Cortex of kidney (tissue), 1 donor: Measurements from ENCODE around the gene DRG1.
"Not testable (repeated sequence)": the region's sequence is repeated elsewhere in the genome, so short reads cannot be mapped to it uniquely, and the experiment has no call there.

ENCODE experiments used
- DNase-seq: peaks from one replicate; lab custom pipeline; 2025; lab: John Stamatoyannopoulos, UW

DRG1 gene

GRCh38 chr22:31442768-31443489 lies 43.5 kb downstream of the DRG1 start:
- no peak for DNase-seq

- DNase-seq = no peak
Measured at GRCh38 chr22:31443516-31443915, 44.1 kb downstream of the DRG1 start.

DNA sequence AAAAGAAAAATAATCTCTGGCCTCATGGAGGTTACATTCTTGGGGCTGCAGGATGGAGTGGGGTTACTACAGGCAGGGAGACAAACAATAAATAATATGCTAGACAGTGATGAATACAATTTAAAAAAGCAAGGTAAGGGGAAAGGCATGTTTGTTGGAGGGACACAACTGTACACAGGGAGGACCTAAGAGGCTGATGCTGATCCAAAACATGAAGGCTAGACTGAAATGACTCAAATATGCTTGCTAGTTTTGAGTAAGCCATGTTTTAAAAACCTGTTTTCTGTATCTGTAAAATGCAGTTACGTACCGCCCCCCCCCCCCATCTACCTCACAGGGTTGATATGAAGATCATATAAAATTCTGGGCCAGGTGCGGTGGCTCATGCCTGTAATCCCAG lies 46.2 kb downstream of the DRG1 start:
- DNase-seq = no peak

GRCh38 chr22:31446208-31446607 lies 46.8 kb downstream of the DRG1 start:
- no peak for DNase-seq

GRCh38 chr22:31446767-31447166 lies 47.4 kb downstream of the DRG1 start:
- no peak for DNase-seq

DNA sequence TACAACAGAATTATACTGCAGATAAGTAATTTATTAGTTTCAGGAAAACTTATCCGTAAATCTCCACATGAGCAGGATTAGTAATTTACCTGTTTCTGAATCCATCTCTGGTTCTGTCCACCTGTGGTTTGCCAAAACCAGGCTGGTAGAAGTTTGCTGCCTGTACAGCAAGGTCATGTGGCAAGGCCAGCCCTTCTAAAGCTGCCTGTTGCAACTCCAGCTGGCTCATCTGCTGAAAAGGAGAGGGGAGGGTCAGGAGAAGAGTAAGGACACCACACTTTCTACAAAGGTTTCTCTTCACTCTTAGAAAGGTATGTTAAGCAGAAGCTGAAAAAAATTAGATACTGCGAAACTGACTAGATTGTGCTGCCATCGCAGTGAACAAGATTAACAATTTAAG lies 47.9 kb downstream of the DRG1 start:
- DNase-seq = no peak

DNA sequence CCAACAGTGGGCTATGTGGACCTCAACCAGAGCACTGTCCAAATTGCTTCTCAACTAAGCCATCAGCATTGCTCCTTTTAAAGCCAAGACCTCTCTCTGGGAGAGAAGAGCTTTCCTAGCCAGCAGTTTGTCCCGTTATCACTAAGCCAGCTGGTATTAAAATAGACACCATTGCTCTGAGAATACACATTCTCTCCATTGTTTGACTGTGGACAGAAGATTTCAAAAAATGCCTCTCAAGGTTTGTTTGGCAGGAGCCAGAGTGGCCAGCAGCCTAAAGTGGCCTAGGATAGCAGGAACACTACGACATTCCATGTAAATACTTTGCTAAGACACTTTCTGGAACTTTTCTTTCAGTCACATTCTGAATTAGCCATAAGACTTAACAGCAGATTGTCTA lies 49.0 kb downstream of the DRG1 start:
- no peak for DNase-seq

DNA sequence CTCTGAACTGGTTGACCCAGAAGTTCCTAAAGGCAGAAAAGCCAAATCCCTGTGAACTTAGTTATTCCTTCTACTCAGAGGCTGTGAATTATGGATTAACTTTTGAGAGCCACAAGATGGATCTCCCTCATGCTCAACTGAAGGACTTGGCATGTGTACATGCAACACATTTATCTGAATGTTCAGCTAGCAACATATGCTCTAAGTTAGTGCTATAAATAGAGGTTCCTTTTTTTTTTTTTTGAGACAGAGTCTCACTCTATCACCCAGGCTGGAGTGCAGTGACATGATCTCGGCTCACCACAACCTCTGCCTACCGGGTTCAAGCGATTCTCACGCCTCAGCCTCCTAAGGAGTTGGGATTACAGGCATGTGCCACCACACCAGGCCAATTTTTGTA lies 50.1 kb downstream of the DRG1 start:
- no peak for DNase-seq

DNA sequence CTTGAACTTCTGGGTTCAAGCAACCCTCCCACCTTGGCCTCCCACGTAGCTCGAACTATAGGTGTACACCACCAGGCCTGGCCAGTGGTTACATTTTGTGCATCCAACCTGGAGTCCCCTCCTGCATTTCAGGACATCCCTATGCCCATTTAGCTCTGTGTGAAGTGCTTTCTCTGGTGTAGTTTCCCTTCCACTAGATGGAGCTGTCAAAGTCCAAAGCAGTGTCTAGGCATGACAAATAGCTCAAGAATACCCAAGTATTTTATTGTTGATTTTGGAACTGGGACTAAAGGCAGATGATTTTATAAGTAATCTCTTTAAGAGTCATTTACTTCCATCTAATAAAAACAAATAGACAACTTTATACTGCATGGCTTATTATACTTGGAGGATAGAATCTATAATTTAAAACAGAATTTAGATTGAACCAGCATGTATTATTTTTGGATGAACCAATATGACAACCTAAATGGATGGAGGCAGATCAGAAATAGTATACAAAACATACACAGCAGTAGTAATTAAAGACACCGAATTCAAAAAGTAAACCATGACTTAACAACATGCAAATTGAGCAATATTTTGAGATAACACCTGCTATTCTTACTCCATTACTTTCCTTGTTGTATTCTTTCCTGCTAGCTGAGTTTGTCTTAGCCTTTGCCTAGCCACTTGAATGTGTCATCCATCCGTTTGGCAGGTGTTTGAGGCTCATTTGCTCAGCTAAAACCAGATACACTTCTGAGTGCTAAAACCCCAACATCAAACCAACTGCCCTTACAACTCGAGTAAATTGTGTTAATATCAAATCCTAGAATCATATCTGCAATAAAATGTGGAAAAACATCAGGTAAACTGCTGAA lies 52.5 kb downstream of the DRG1 start:
- no peak for DNase-seq

DNA sequence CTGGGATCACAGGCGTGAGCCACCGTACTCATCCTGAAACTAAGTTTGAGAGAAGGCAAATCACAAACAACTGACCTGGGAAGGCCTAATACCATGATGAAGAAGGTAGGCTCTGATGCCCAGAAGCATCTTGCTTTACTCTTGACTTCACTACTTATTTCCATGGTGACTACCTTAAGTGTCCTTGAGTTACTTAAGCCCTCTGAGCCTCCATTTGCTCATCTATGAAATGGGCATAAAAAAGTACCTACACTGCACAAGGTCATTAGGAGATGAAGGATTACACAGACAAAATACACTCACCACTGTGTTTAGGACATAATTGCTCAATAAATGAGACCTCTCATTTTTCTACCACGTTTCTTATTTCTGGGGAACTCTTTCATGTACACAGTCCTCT lies 62.3 kb downstream of the DRG1 start:
- DNase-seq = no peak

DNA sequence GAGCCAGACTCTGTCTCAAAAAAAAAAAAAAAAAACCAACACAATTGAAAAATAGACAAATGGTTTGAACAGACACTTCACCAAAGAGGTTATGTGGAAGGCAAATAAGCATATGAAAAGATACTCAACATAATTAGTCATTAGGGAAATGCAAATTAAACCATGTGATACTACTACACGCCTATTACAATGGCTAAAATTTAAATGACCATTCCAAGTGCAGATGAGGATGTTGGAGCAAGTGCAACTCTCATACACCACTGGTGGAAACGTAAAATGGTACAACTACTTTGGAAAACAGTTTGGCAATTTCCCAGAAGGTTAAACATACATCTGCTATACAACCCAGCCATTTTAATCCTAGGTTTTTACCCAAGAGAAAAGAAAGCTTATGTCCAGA lies 65.9 kb downstream of the DRG1 start:
- no peak for DNase-seq

DNA sequence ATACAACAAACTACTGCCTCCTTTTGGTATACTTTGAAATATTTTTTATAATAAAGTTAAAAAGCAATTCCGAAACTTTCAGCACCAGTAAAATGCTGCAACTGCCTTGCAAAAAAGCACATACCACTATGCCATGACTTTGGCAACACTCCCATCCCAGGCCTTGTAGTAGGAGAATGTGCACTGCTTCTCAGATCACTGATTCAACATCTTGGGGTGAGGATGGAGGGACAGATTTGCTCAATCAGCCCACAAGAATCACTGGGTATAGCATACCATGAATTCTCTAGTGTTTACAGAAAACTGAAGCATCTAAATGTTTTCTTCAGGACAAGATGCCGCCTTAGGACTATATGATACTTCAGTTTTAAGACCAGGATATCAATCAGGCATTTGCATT lies 75.3 kb downstream of the DRG1 start:
- DNase-seq = no peak

GRCh38 chr22:31475800-31476199 lies 76.4 kb downstream of the DRG1 start:
- DNase-seq = no peak

DNA sequence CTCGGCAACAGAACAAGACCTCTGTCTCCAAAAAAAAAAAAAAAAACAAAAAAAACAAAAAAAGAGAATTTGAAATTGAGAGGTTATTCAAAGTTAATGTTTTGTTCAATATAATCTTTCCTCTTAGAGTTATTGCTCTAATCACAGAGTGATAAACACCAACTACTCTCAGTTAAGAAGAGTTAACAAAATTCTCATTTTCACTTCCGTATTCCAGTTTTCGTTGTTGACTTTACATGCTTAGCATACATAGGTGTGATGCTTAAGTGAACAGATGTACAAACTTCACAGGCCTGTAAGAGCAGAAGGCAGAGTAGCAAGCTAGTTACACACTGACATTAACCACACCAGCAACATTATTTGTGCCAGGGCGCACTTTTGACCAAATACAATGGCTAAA lies 77.9 kb downstream of the DRG1 start:
- DNase-seq = no peak

DNA sequence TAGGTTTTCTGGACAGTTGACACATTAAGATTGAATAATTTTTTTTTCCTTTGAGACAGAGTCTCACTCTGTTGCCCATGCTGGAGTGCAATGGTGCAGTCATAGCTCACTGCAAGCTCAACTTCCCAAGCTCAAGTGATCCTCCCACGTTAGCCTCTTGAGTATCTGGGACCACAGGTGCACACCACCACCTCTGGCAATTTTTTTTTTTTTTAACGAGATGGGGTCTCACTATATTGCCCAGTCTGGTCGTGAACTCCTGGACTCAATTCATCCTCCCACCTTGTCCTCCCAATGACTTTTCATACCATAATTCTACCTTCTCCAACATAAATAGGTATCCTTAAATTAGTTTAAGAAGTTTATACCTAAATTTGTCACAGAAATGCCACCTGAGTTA lies 81.7 kb downstream of the DRG1 start:
- no peak for DNase-seq

GRCh38 chr22:31482470-31482869 lies 83.1 kb downstream of the DRG1 start:
- DNase-seq = not testable (repeated sequence)
